Measurements from ENCODE around the gene SPEF1. TPM values are rescaled to one million over a fixed set of nuclear protein-coding genes. Genes with fewer than 3 reads are reported as not detected.

The SPEF1 gene
- total and polyA plus RNA-seq, 2 of the 13 experiments (the other 11 are each of a cell fraction or from before 2014, with no cell fraction given): 0.11 to 0.27 TPM

DNA sequence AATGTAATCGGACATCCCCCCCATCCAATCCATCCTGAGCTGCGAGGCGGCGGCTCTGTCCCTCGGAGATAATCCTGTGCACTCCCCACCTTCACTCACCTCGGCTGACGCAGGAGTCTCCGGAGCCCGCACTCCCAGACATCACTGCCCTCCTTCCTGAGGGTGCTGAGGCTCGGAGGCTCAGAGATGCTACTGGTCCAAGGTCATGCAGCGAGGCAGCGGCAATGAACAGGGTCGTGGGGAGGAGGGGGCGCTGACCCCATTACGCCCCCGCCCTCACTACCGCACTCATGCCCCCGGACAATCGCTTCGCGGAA, 14.2 kb downstream of the SPEF1 start (continued):
- TF ChIP-seq ZNF383 (CRISPR knock-in tag; IDR thresholded peaks at IDR 0.05; ENCODE audit: borderline replicate concordance): peak; percentile 83; the same call in 1 of the 2 replicates
- TF ChIP-seq HDAC6 (IDR thresholded peaks at IDR 0.05; ENCODE audit: low read depth, low read length): no peak
- no peak for TF ChIP-seq THAP11 (CRISPR knock-in tag; IDR thresholded peaks at IDR 0.05)
- no peak for TF ChIP-seq ZNF792 (CRISPR knock-in tag; IDR thresholded peaks at IDR 0.05)
- TF ChIP-seq ZNF235 (CRISPR knock-in tag; IDR thresholded peaks at IDR 0.05; ENCODE audit: borderline replicate concordance): no peak
- TF ChIP-seq ZNF232 (CRISPR knock-in tag; IDR thresholded peaks at IDR 0.05; ENCODE audit: borderline replicate concordance): no peak
- no peak for TF ChIP-seq CBX1 (IDR thresholded peaks at IDR 0.05; ENCODE audit: low read depth)
- no peak for TF ChIP-seq ZNF563 (CRISPR knock-in tag; IDR thresholded peaks at IDR 0.05)
- no peak for TF ChIP-seq SALL1 (CRISPR knock-in tag; IDR thresholded peaks at IDR 0.05)
- TF ChIP-seq MTF2 (CRISPR knock-in tag; IDR thresholded peaks at IDR 0.05; ENCODE audit: borderline replicate concordance): 0 out of 2 replicates have a peak, but pooled peaks have one; percentile 14

DNA sequence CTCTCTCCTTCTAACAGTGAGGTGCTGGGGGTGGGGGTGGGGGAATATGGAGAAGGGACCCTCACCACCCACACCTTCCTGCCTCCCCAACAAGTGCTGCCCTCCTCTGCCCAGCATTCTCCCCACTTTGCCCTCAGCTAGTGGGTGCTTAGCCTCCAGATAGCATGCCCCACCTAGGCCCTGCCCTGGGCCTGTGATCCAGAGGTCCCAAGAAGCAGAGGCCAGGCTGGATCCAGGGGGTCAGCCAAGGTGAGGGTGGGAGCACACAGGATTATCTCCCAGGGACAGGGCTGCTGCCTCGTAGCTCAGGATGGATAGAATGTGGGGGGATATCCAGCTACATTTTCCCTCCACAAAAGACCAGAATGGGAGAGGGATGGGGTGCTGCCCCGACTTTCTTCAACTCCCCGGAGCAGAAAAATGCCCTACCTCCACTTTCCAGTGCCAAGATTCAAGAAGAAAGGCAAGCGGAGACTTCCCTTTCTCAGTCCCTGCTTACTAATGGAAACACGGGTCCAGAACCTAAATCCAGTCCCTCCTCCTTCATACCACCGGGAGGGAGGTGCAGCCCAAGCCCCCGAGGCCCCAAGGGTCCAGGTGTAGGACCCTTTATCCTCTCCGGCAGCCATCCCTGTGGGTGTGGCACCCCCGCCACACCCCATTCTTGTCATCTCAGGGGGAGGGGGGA, 14.7 kb downstream of the SPEF1 start:
- H2AFZ ChIP-seq (ENCODE audit: low read length): no peak overlapping the region
- CTCF ChIA-PET (ENCODE audit: low intra/inter-chr PET ratio, low total read pairs): interaction anchor here (0.8 kb wide), 1 partner anchor 14 kb away, joined by 3 read pairs; no protein-coding TSS in a partner anchor
- H3K4me2 ChIP-seq (ENCODE audit: low read depth, low read length): peak overlapping the region; percentile 97
- H3K4me1 ChIP-seq (ENCODE audit: insufficient read depth, low read length): peaks cover 66% of the 10 kb centered on the region
- H3K79me2 ChIP-seq (ENCODE audit: insufficient read depth, low read length): peaks cover 22% of the 10 kb centered on the region
- H4K20me1 ChIP-seq (ENCODE audit: insufficient read depth, low read length): no peaks in the 10 kb centered on the region
- no peak for DNase-seq (ENCODE audit: low spot score)
- no peak for ATAC-seq
- in situ Hi-C loops (cut with HindIII; ENCODE audit: extremely low pct_ligation_motif_present, low pct_unique_long_range_greater_than_20kb): no loop called here
- H3K4me3 ChIP-seq (replicated peaks in 1 of 3; ENCODE audit: insufficient read depth in 1 of 3, low read depth in 2 of 3, low read length in 3 of 3): peak overlapping the region; percentile 72 to 93 (median 89)
- H3K36me3 ChIP-seq (replicated peaks in 1 of 2; ENCODE audit: control insufficient read depth in 1 of 2, insufficient read depth in 2 of 2, low read length in 2 of 2): 0 out of 5 replicates have a peak, but pooled peaks cover 0 to 5% of the 10 kb centered on the region in 2 experiments
- POLR2A ChIA-PET: interaction anchor here (1.0 to 2.4 kb wide), 6 partner anchors 12 to 369 kb away, joined by 3 to 7 read pairs (median 4); partner anchors contain the start of genes CENPB and MAVS
- H3K27me3 ChIP-seq (ENCODE audit: control insufficient read depth in 1 of 2, insufficient read depth in 2 of 2, low read length in 2 of 2): no peaks in the 10 kb centered on the region
- no peak overlapping the region for H3K27ac ChIP-seq (ENCODE audit: extremely low read length, insufficient read depth, low read length)
- WGBS (ENCODE audit: low lambda C conversion rate): 24% methylated on average over 9 of the region's 9 CpGs
- peak overlapping the region; percentile 81 for H3K9ac ChIP-seq (ENCODE audit: insufficient read depth, low read depth, low read length)
- no peaks in the 10 kb centered on the region for H3K9me3 ChIP-seq (ENCODE audit: low read length)
- intact Hi-C loops (cut with micrococcal nuclease; ENCODE audit: unreplicated experiment): no loop called here
- no peak for FAIRE-seq
- BruUV-seq (replicated peaks): no TSS peak
- TF ChIP-seq ZUFSP (CRISPR knock-in tag; IDR thresholded peaks at IDR 0.05; ENCODE audit: borderline replicate concordance) (no peak), SP4 (CRISPR knock-in tag; IDR thresholded peaks at IDR 0.05) (no peak), LCORL (IDR thresholded peaks at IDR 0.05) (no peak), LCORL (CRISPR knock-in tag; IDR thresholded peaks at IDR 0.05) (0 out of 2 replicates have a peak, but pooled peaks have one; percentile 26), ZFP90 (CRISPR knock-in tag; IDR thresholded peaks at IDR 0.05; ENCODE audit: borderline replicate concordance) (no peak), NFE2L2 (IDR thresholded peaks at IDR 0.05; ENCODE audit: low read length) (no peak), ZC3H13 (CRISPR knock-in tag; IDR thresholded peaks at IDR 0.05) (0 out of 2 replicates have a peak, but pooled peaks have one; percentile 43), ZNF225 (CRISPR knock-in tag; IDR thresholded peaks at IDR 0.05) (0 out of 2 replicates have a peak, but pooled peaks have one; percentile 30), NONO (IDR thresholded peaks at IDR 0.05) (no peak), NONO (CRISPR knock-in tag; conservative IDR thresholded peaks at IDR 0.05) (0 out of 2 replicates have a peak, but pooled peaks have one; percentile 44), NFYC (CRISPR knock-in tag; IDR thresholded peaks at IDR 0.05) (no peak), SETDB1 (CRISPR knock-in tag; IDR thresholded peaks at IDR 0.05; ENCODE audit: borderline replicate concordance) (no peak), CENPT (CRISPR knock-in tag; IDR thresholded peaks at IDR 0.05; ENCODE audit: low read depth) (0 out of 2 replicates have a peak, but pooled peaks have one; percentile 11)
- TF ChIP-seq, protein P1, sequence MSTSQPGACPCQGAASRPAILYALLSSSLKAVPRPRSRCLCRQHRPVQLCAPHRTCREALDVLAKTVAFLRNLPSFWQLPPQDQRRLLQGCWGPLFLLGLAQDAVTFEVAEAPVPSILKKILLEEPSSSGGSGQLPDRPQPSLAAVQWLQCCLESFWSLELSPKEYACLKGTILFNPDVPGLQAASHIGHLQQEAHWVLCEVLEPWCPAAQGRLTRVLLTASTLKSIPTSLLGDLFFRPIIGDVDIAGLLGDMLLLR (CRISPR knock-in tag; IDR thresholded peaks at IDR 0.05): 0 out of 2 replicates have a peak, but pooled peaks have one; percentile 56
